HepG2 (cell line): ENCODE measurements around the gene CCDC196. TPM values are rescaled to one million over a fixed set of nuclear protein-coding genes. Genes with fewer than 3 reads are reported as not detected.

Source experiments
- ATAC-seq: fragments of 200-7000 bp; cut with Tn5 transposase; 3 replicates; pipeline ENCODE4 v1.9.1; 2020; ENCODE audit warnings: mild to moderate bottlenecking, moderate library complexity
- BruUV-seq: library from RNA; stranded (reverse); fragments of 400-500 nt; replicated peaks from 2 replicates; lab custom pipeline; 2021; lab: Mats Ljungman, UMichigan
- CTCF ChIA-PET: fragments of 300-600 bp; formaldehyde crosslinking; extraction: SDS; loops from one replicate; lab custom pipeline; 2021; ENCODE audit warnings: low total read pairs, inconsistent platforms, low intra/inter-chr PET ratio; lab: Yijun Ruan, JAX
- POLR2A ChIA-PET: fragments of 350-600 bp; sonication (Branson Sonifier 250); formaldehyde crosslinking; loops from one replicate; lab custom pipeline; 2020; ENCODE audit warnings: antibody characterized with exemption, inconsistent platforms; lab: Yijun Ruan, JAX
- DNase-seq: peaks from one replicate; pipeline ENCODE4 v3.0.0-alpha.2; 2015; ENCODE audit warnings: low spot score
- FAIRE-seq: peaks from 3 replicates; lab custom pipeline; 2011; peaks lifted over from hg19 to GRCh38; lab: Jason Lieb, UNC
- H2AFZ ChIP-seq: one replicate; pipeline ENCODE4 v1.6.1; 2011; ENCODE audit warnings: low read length, inconsistent platforms
- H3K27ac ChIP-seq: fragments of 300-600 bp; 3 replicates; pipeline ENCODE4 v1.8.0; 2011; ENCODE audit warnings: mixed run types, mild to moderate bottlenecking, mixed read lengths, low read length, inconsistent platforms; ENCODE audit not compliant: insufficient read depth; ENCODE audit errors: extremely low read length
- H3K27me3 ChIP-seq, 2 experiments: fragments of 200-600 bp in 1 of 2; 2 replicates in 1 of 2; 3 replicates in 1 of 2; pipeline versions ENCODE4 v1.6.0 to v1.8.0; 2011; ENCODE audit warnings: low read length in 2 of 2, mild to moderate bottlenecking in 2 of 2, moderate library complexity in 2 of 2, inconsistent platforms in 1 of 2; ENCODE audit not compliant: insufficient read depth in 2 of 2, control insufficient read depth in 1 of 2
- H3K36me3 ChIP-seq, 2 experiments: fragments of 200-600 bp in 1 of 2; replicated peaks in 1 of 2; 2 replicates in 1 of 2; 3 replicates in 1 of 2; pipeline versions ENCODE4 v1.5.1 to v1.8.0; 2011; ENCODE audit warnings: low read length in 2 of 2, inconsistent platforms in 1 of 2; ENCODE audit not compliant: insufficient read depth in 2 of 2, control insufficient read depth in 1 of 2
- H3K4me1 ChIP-seq: 2 replicates; pipeline ENCODE4 v1.5.1; 2012; ENCODE audit warnings: low read length, inconsistent platforms; ENCODE audit not compliant: insufficient read depth
- H3K4me2 ChIP-seq: 2 replicates; pipeline ENCODE4 v1.6.0; 2011; ENCODE audit warnings: low read depth, low read length, inconsistent platforms
- H3K4me3 ChIP-seq, 3 experiments: fragments of 200-600 bp in 1 of 3; sonication (generic), shearing (Covaris generic) in 1 of 3; replicated peaks in 1 of 3; 2 replicates each; pipeline ENCODE4 v1.5.1; 2011 to 2016; ENCODE audit warnings: low read length in 3 of 3, inconsistent platforms in 2 of 3, low read depth in 2 of 3, mild to moderate bottlenecking in 2 of 3, control low read depth in 1 of 3, mixed read lengths in 1 of 3; ENCODE audit not compliant: insufficient read depth in 1 of 3
- H3K79me2 ChIP-seq: one replicate; pipeline ENCODE4 v1.6.1; 2011; ENCODE audit warnings: low read length, inconsistent platforms; ENCODE audit not compliant: insufficient read depth
- H3K9ac ChIP-seq: 2 replicates; pipeline ENCODE4 v1.6.0; 2011; ENCODE audit warnings: mild to moderate bottlenecking, low read depth, low read length, inconsistent platforms; ENCODE audit not compliant: insufficient read depth
- H3K9me3 ChIP-seq: 2 replicates; pipeline ENCODE4 v1.5.1; 2012; ENCODE audit warnings: mild to moderate bottlenecking, low read length
- H4K20me1 ChIP-seq: 2 replicates; pipeline ENCODE4 v1.6.0; 2011; ENCODE audit warnings: inconsistent platforms, mild to moderate bottlenecking, low read length, moderate library complexity; ENCODE audit not compliant: insufficient read depth
- ARID2 ChIP-seq: sonication (generic); formaldehyde crosslinking; IDR thresholded peaks from 2 replicates; pipeline ENCODE4 v1.8.1; 2022; ENCODE audit warnings: mild to moderate bottlenecking, missing genetic modification reagents, borderline replicate concordance
- ASH2L ChIP-seq: fragments of 300-600, 200-600 bp; sonication (generic); IDR thresholded peaks from 2 replicates; pipeline ENCODE4 v1.7.0; 2017; ENCODE audit warnings: low read depth, mild to moderate bottlenecking, moderate library complexity, mixed read lengths, low read length; ENCODE audit not compliant: insufficient read length
- GATA4 ChIP-seq: sonication (generic); IDR thresholded peaks from 2 replicates; pipeline ENCODE4 v1.6.1; 2016; ENCODE audit warnings: antibody characterized with exemption, low read depth, borderline replicate concordance
- HNF4A ChIP-seq: sonication (generic); formaldehyde crosslinking; IDR thresholded peaks from 2 replicates; pipeline ENCODE4 v1.4.0; 2020; ENCODE audit warnings: missing genetic modification reagents
- KLF11 ChIP-seq: IDR thresholded peaks from 2 replicates; pipeline ENCODE4 v1.6.1; 2016; ENCODE audit warnings: missing compliant biosample characterization
- MIER2 ChIP-seq: IDR thresholded peaks from 2 replicates; pipeline ENCODE4 v1.6.1; 2016; ENCODE audit warnings: missing biosample characterization, missing genetic modification reagents
- SNAI1 ChIP-seq: sonication (generic); formaldehyde crosslinking; IDR thresholded peaks from 2 replicates; pipeline ENCODE4 v1.5.0; 2020; ENCODE audit warnings: mild to moderate bottlenecking, missing genetic modification reagents, borderline replicate concordance
- SRF ChIP-seq: IDR thresholded peaks from 2 replicates; pipeline ENCODE4 v1.6.1; 2011; ENCODE audit warnings: mild to moderate bottlenecking, low read depth, low read length, moderate library complexity
- ZFP36L2 ChIP-seq: sonication (generic); formaldehyde crosslinking; IDR thresholded peaks from 2 replicates; pipeline ENCODE4 v1.4.0; 2020; ENCODE audit warnings: missing genetic modification reagents
- ZNF558 ChIP-seq: sonication (generic); formaldehyde crosslinking; IDR thresholded peaks from 2 replicates; pipeline ENCODE4 v1.9.0; 2022; ENCODE audit warnings: mild to moderate bottlenecking, missing genetic modification reagents, borderline replicate concordance
- WGBS: methylation state at CpG from one replicate; pipeline ENCODE4 v1.1.6; 2017; ENCODE audit warnings: low lambda C conversion rate; 5-methylcytosine and 5-hydroxymethylcytosine counted together
- in situ Hi-C: cut with HindIII; loops from 2 replicates; pipeline ENCODE4 v1.10.0; 2017; ENCODE audit warnings: low pct_unique_long_range_greater_than_20kb; ENCODE audit not compliant: extremely low pct_ligation_motif_present
- intact Hi-C: fragments of 100-400 bp; cut with micrococcal nuclease; formaldehyde crosslinking; loops from one replicate; pipeline ENCODE4 v1.10.0; 2022; ENCODE audit not compliant: unreplicated experiment
- polyA plus RNA-seq, 8 experiments: library from polyadenylated mRNA; depleted of rRNA in 3 of 8; stranded (reverse) in 7 of 8; unstranded in 1 of 8; fragments of >200 nt; fragmentation: Illumina TruSeq in 4 of 8; extraction: Trizol in 4 of 8; gene quantifications; 2 replicates each; pipeline versions ENCODE4 v1.2.1 to v1.2.3, GENCODE V29; 2011 to 2016; ENCODE audit warnings: low read depth in 4 of 8, missing spikeins in 1 of 8, mixed read lengths in 1 of 8; ENCODE audit not compliant: insufficient read depth in 1 of 8
- total RNA-seq, 5 experiments: library from RNA; depleted of rRNA; stranded (reverse); fragments of >200 nt; fragmentation: Illumina TruSeq; extraction: Trizol; gene quantifications; 2 replicates each; pipeline ENCODE4 v1.2.3, GENCODE V29; 2016; ENCODE audit warnings: low read depth in 1 of 5
- TF ChIP-seq, protein P1 (sequence below): sonication (generic); formaldehyde crosslinking; IDR thresholded peaks from 2 replicates; pipeline ENCODE4 v1.4.0; 2020; ENCODE audit warnings: mild to moderate bottlenecking, missing genetic modification reagents, borderline replicate concordance
- TF ChIP-seq, protein P2 (sequence below): sonication (generic); formaldehyde crosslinking; IDR thresholded peaks from 2 replicates; pipeline ENCODE4 v1.8.1; 2023; ENCODE audit warnings: mild to moderate bottlenecking, missing genetic modification reagents, borderline replicate concordance

The CCDC196 gene
- total and polyA plus RNA-seq, 2 of the 13 experiments (the other 11 are each of a cell fraction or from before 2014, with no cell fraction given), result not detected

DNA sequence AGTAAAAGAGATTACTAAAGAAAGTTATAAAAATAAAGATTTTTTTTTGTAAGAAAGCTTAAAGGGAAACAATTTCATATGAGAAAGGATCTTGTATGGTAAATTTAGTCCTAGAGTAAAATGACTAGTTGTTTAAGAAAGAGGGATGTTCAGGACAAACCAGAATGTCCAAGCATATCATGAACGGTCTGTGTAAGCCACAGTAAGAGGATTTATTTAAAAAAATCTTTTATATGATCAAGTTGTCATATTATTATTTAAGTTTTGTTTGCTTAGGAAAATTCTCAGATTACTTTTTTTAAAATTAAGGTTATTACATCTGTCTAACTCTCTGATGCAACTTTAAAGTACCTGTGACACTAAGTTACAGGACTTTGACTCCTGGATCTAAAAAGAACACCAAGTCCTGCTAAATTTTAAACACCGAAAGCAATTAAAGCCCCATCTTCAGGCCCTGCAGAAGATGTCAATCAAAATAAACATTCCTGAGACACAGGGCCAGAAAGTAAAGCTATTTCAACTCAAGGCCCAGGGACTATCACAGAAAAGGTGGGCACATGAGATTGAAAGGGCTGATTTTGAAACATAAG is 17.3 kb upstream of the CCDC196 start:
- TF ChIP-seq ARID2 (CRISPR knock-in tag) (no peak), ASH2L (no peak), HNF4A (no peak), SNAI1 (CRISPR knock-in tag) (no peak)
- in situ Hi-C loops (no loop called here), intact Hi-C loops (no loop called here)
- Histone ChIP-seq H3K27me3 (no peaks in the 10 kb centered on the region), H3K27ac (no peak overlapping the region), H3K4me2 (no peak overlapping the region), H3K79me2 (no peaks in the 10 kb centered on the region), H3K9me3 (peaks cover 23% of the 10 kb centered on the region), H2AFZ (no peak overlapping the region), H3K9ac (no peak overlapping the region), H4K20me1 (no peaks in the 10 kb centered on the region), H3K4me1 (no peaks in the 10 kb centered on the region), H3K36me3 (no peaks in the 10 kb centered on the region), H3K4me3 (no peak overlapping the region)
- no peak for ATAC-seq
- CTCF ChIA-PET, result no interaction called here
- POLR2A ChIA-PET, result no interaction called here
- WGBS, result 57% methylated on average over 2 of the region's 2 CpGs
- no peak for FAIRE-seq
- no peak for DNase-seq
- BruUV-seq, result no TSS peak

GRCh38 chr14:66471584-66471983 is 14.6 kb upstream of the CCDC196 start:
- BruUV-seq, result no TSS peak
- DNase-seq, result no peak
- Histone ChIP-seq H3K79me2 (no peaks in the 10 kb centered on the region), H3K4me1 (no peaks in the 10 kb centered on the region), H4K20me1 (no peaks in the 10 kb centered on the region), H2AFZ (no peak overlapping the region), H3K9ac (no peak overlapping the region), H3K27ac (no peak overlapping the region), H3K4me3 (no peak overlapping the region), H3K4me2 (no peak overlapping the region), H3K9me3 (peaks cover 23% of the 10 kb centered on the region), H3K27me3 (no peaks in the 10 kb centered on the region), H3K36me3 (no peaks in the 10 kb centered on the region)
- in situ Hi-C loops, result no loop called here
- no peak for TF ChIP-seq ZFP36L2
- TF ChIP-seq, protein P1, sequence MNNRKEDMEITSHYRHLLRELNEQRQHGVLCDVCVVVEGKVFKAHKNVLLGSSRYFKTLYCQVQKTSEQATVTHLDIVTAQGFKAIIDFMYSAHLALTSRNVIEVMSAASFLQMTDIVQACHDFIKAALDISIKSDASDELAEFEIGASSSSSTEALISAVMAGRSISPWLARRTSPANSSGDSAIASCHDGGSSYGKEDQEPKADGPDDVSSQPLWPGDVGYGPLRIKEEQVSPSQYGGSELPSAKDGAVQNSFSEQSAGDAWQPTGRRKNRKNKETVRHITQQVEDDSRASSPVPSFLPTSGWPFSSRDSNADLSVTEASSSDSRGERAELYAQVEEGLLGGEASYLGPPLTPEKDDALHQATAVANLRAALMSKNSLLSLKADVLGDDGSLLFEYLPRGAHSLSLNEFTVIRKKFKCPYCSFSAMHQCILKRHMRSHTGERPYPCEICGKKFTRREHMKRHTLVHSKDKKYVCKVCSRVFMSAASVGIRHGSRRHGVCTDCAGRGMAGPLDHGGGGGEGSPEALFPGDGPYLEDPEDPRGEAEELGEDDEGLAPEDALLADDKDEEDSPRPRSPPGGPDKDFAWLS (CRISPR knock-in tag), result no peak
- no peak for TF ChIP-seq SRF
- TF ChIP-seq KLF11 (CRISPR knock-in tag), result no peak
- no peak for TF ChIP-seq ZNF558 (CRISPR knock-in tag)
- TF ChIP-seq, protein P2, sequence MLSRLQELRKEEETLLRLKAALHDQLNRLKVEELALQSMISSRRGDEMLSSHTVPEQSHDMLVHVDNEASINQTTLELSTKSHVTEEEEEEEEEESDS, result no peak
- no peak for TF ChIP-seq GATA4
- no peak for TF ChIP-seq MIER2
- ChIA-PET CTCF (no interaction called here), POLR2A (no interaction called here)
- no peak for FAIRE-seq
- no peak for ATAC-seq
- intact Hi-C loops, result no loop called here
- WGBS, result 51% methylated on average over 4 of the region's 4 CpGs
